Inflammatory macrophage treated with lipopolysaccharide for 1 hour (primary cell): Measurements from ENCODE around the gene TAF1B.

Experiments used
- DNase-seq, 2 donors: peaks; one replicate each; pipeline ENCODE4 v3.0.0-alpha.2; 2020 to 2022

TAF1B gene

GRCh38 chr2:9808334-9809063 is 34.8 kb upstream of the TAF1B start:
- no peak for DNase-seq

- DNase-seq = no peak
Observed at GRCh38 chr2:9809064-9809356, 34.3 kb upstream of the TAF1B start.

- DNase-seq = no peak
Observed at GRCh38 chr2:9809448-9810088, 33.7 kb upstream of the TAF1B start.

GRCh38 chr2:9811216-9811615 is 32.1 kb upstream of the TAF1B start:
- DNase-seq = peak in 1 of 2 donors; percentile 36

GRCh38 chr2:9811679-9812511 is 31.4 kb upstream of the TAF1B start:
- no peak for DNase-seq

- DNase-seq = peak in 1 of 2 donors; percentile 7
Observed at GRCh38 chr2:9812945-9813311, 30.3 kb upstream of the TAF1B start.

GRCh38 chr2:9813312-9814128 is 29.8 kb upstream of the TAF1B start:
- peak in 1 of 2 donors; percentile 75 for DNase-seq

- DNase-seq = no peak
Observed at GRCh38 chr2:9814129-9814868, 29.0 kb upstream of the TAF1B start.

- no peak for DNase-seq
Observed at GRCh38 chr2:9815076-9815475, 28.2 kb upstream of the TAF1B start.

GRCh38 chr2:9815844-9816279 is 27.4 kb upstream of the TAF1B start:
- DNase-seq = no peak

GRCh38 chr2:9818097-9818496 is 25.2 kb upstream of the TAF1B start:
- no peak for DNase-seq

GRCh38 chr2:9819551-9819950 is 23.7 kb upstream of the TAF1B start:
- no peak for DNase-seq

- no peak for DNase-seq
Observed at GRCh38 chr2:9820020-9820973, 23.0 kb upstream of the TAF1B start.

GRCh38 chr2:9821805-9822445 is 21.3 kb upstream of the TAF1B start:
- no peak for DNase-seq

GRCh38 chr2:9824441-9824840 is 18.8 kb upstream of the TAF1B start:
- no peak for DNase-seq

- DNase-seq = no peak
Observed at GRCh38 chr2:9824956-9825720, 18.1 kb upstream of the TAF1B start.

GRCh38 chr2:9826208-9826607 is 17.1 kb upstream of the TAF1B start:
- DNase-seq = no peak

GRCh38 chr2:9830685-9831410 is 12.4 kb upstream of the TAF1B start:
- DNase-seq = no peak

GRCh38 chr2:9831670-9832069 is 11.6 kb upstream of the TAF1B start:
- DNase-seq = no peak
